BJ (cell line): Measurements from ENCODE around the gene INHA. TPM values are rescaled to one million over a fixed set of nuclear protein-coding genes. Genes with fewer than 3 reads are reported as not detected.

ENCODE experiments used
- CTCF ChIA-PET: fragments of 350-600 bp; formaldehyde crosslinking; extraction: SDS; loops from one replicate; lab custom pipeline; 2021; ENCODE audit warnings: antibody characterized with exemption, inconsistent platforms; lab: Yijun Ruan, JAX
- POLR2A ChIA-PET: fragments of 300-600 bp; sonication (Branson Sonifier 250); formaldehyde crosslinking; extraction: SDS; loops from one replicate; lab custom pipeline; 2021; ENCODE audit warnings: antibody characterized with exemption; lab: Charles Lee
- DNase-seq: peaks from one replicate; pipeline ENCODE4 v3.0.0-alpha.2; 2011; ENCODE audit warnings: low read depth
- H3K27me3 ChIP-seq: 2 replicates; pipeline ENCODE4 v1.6.0; 2011; ENCODE audit warnings: low read length; ENCODE audit not compliant: control insufficient read depth, insufficient read depth
- H3K36me3 ChIP-seq: 2 replicates; pipeline ENCODE4 v1.5.1; 2011; ENCODE audit warnings: low read length; ENCODE audit not compliant: control insufficient read depth, insufficient read depth
- H3K4me3 ChIP-seq: 2 replicates; pipeline ENCODE4 v1.5.1; 2011; ENCODE audit warnings: low read depth, mild to moderate bottlenecking, control low read depth, low read length
- CTCF ChIP-seq: IDR thresholded peaks from 2 replicates; pipeline ENCODE4 v1.5.1; 2011; ENCODE audit warnings: low read depth, mild to moderate bottlenecking, control low read depth, inconsistent platforms, low read length, moderate library complexity; ENCODE audit not compliant: insufficient read depth
- polyA plus RNA-seq: library from polyadenylated mRNA; depleted of rRNA; stranded (reverse); fragments of >200 nt; gene quantifications from 2 replicates; pipeline ENCODE4 v1.2.3, GENCODE V29; 2011

The INHA gene
- polyA plus RNA-seq, 1 experiment, result 1.5 TPM

GRCh38 chr2:219614076-219614860, 42.2 kb downstream of the INHA start:
- H3K36me3 ChIP-seq, result peaks cover 22% of the 10 kb centered on the region
- no peak for DNase-seq
- CTCF ChIA-PET, result no interaction called here
- no peak for TF ChIP-seq CTCF
- H3K27me3 ChIP-seq, result no peaks in the 10 kb centered on the region
- no peak overlapping the region for H3K4me3 ChIP-seq
- POLR2A ChIA-PET, result no interaction called here

DNA sequence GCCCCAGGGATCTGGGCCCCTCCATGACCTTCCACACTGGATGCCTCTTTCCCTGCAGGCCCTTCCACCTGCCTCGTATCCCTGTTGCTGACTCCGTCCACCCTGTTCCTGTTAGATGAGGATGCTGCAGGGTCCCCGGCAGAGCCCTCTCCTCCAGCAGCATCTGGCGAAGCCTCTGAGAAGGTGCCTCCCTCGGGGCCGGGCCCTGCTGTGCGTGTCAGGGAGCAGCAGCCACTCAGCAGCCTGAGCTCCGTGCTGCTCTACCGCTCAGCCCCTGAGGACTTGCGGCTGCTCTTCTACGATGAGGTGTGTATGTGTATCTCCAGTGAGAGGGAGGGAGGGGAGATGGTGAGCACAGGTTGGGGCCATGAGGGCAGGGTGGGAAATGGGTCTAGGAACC, 42.9 kb downstream of the INHA start:
- Histone ChIP-seq H3K27me3 (no peaks in the 10 kb centered on the region), H3K4me3 (no peak overlapping the region), H3K36me3 (peaks cover 20% of the 10 kb centered on the region)
- DNase-seq, result no peak
- ChIA-PET CTCF (interaction anchor here (1.1 to 1.4 kb wide), 2 partner anchors 9 to 26 kb away, joined by 4 to 5 read pairs; no protein-coding TSS in a partner anchor), POLR2A (no interaction called here)
- TF ChIP-seq CTCF, result no peak

GRCh38 chr2:219615894-219616293, 43.8 kb downstream of the INHA start:
- Histone ChIP-seq H3K27me3 (no peaks in the 10 kb centered on the region), H3K4me3 (no peak overlapping the region), H3K36me3 (peaks cover 20% of the 10 kb centered on the region)
- ChIA-PET POLR2A (no interaction called here), CTCF (interaction anchor here (1.1 to 1.8 kb wide), 3 partner anchors 10 to 27 kb away, joined by 4 to 6 read pairs (median 5); no protein-coding TSS in a partner anchor)
- no peak for TF ChIP-seq CTCF
- DNase-seq, result no peak

DNA sequence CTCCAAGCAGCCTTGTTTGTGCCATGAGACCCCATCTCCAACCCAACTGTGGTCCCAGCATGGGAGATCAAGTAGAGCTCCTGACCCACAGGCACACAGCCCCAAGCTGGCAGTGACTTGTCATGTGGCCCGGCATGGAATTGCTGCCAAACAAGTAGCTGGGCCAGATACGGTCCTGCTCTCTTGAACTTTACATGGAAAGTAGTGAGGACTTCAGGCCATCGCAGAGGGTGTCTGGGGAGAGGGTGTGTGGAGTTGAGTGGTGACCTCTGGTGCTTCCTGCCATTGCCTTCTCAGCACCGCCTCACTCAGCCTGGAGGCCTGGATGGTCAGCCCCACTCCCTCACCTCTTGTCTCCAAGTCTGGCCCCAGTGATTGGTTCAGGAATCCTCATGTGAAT, 44.4 kb downstream of the INHA start:
- H3K36me3 ChIP-seq, result peaks cover 20% of the 10 kb centered on the region
- DNase-seq, result no peak
- no peak overlapping the region for H3K4me3 ChIP-seq
- POLR2A ChIA-PET, result no interaction called here
- no peak for TF ChIP-seq CTCF
- CTCF ChIA-PET, result interaction anchor here (1.4 to 1.8 kb wide), 2 partner anchors 25 to 26 kb away, joined by 5 to 6 read pairs; no protein-coding TSS in a partner anchor
- H3K27me3 ChIP-seq, result 0 out of 2 replicates have a peak, but pooled peaks cover 2% of the 10 kb centered on the region

DNA sequence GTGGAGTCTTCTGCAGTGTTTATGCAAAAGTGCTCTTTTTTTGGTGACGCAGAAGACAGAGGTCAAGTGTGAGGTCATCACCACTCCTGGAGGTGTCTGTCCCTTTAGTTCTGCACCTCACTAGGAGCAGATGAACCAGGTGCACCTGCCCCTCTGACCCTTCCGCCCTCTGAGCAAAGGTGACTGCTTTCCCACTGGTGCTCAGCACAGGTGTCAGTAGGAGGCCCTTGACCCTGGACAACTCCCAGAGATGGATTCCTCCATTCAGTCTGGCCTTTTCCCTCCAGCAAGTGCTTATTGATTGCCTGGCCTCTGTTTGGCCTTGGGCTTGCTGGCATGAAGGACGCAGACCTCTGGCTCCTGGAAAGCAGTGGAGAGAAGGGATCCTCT, 46.6 kb downstream of the INHA start:
- no peak for TF ChIP-seq CTCF
- DNase-seq, result no peak
- Histone ChIP-seq H3K36me3 (peaks cover 12% of the 10 kb centered on the region), H3K4me3 (no peak overlapping the region), H3K27me3 (0 out of 2 replicates have a peak, but pooled peaks cover 2% of the 10 kb centered on the region)
- ChIA-PET POLR2A (no interaction called here), CTCF (interaction anchor here (0.9 to 1.1 kb wide), 2 partner anchors 17 to 70 kb away, joined by 3 to 4 read pairs; no protein-coding TSS in a partner anchor)
